HG03095 (cell line): ENCODE measurements around the gene CDKN1B.

Experiments
- ATAC-seq: cut with Tn5 transposase; IDR thresholded peaks from one replicate; pipeline ENCODE4 v1.9.1; 2021; ENCODE audit warnings: moderate library complexity; ENCODE audit not compliant: unreplicated experiment

CDKN1B gene

DNA sequence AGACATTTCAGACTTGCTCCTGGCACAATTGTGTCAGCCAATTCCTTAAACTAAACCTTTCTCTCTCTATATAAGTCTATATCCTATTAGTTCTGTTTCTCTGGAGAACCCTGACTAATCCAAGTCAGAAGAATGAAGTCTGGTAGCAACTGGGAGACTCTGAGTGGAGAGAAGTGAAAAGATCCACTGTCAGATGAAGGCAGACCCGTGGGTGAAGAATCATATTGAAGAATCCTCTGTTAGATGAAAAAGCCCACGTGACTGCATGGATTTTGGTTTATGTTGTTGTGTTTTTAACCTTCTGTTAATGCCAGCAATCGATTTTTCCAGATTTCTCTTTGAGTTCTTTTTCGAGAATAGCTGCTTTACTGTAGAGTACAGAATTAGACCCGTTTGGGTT, 38.8 kb downstream of the CDKN1B start:
- no peak for ATAC-seq

- no peak for ATAC-seq
Observed at GRCh38 chr12:12757121-12757520, 40.0 kb downstream of the CDKN1B start.

DNA sequence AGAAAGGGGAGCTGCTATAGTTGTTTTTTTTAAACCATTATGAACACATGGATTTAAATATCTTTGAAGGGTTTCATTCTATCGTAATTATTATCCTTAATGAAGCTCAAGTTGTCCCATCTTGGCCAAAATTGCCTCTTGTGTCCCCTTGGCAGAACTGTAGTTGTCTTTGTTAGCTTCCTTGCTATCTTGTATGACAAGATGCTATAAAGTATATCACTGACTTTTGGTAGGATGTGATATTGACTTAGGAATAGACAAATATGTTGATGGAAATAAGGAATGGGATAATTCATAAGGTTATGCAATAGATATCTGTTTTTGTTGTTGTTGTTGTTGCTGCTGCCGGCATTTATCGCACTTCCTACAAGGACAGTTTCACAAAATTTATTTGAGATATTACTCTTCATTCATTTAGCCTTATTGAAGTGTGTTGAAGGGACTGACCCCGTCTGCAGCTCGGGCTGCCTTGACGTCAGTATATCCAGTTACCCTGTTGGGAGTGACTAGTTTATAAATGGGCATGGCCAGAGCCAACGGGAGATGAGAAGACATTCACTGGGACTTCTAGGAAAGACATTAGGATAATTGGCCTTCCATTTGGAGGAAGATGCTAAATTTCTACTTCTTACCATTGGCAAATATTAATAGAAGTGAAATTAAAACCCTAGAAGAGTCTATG, 42.2 kb downstream of the CDKN1B start:
- no peak for ATAC-seq

GRCh38 chr12:12764824-12765223, 47.7 kb downstream of the CDKN1B start:
- ATAC-seq = no peak

DNA sequence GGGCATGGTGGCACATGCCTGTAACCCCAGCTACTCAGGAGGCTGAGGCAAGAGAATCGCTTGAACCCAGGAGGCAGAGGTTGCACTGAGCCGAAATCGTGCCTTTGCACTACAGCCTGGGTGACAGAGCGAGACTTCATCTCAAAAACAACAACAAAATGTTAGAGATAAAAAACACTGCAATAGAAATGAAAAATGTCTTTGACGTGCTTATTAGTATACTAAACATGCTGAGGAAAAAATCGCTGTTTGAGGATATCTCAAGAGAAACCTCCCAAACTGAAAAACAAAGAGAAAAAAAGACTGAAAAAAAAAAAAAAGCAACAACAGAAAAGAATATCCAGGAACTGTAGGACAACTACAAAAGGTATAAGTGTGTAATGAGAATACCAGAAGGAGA, 53.1 kb downstream of the CDKN1B start:
- ATAC-seq = no peak
